Fibroblast of lung (primary cell): ENCODE measurements around the gene NPIPA3. TPM values are rescaled to one million over a fixed set of nuclear protein-coding genes. Genes with fewer than 3 reads are reported as not detected.
"Not testable (repeated sequence)": the region's sequence is repeated elsewhere in the genome, so short reads cannot be mapped to it uniquely, and the experiment has no call there.

Experiments used
- DNase-seq, 2 donors: peaks; one replicate each; pipeline versions ENCODE4 v3.0.0 to v3.0.0-alpha.2; 2010; ENCODE audit warnings: low read depth in 2 of 2
- H2AFZ ChIP-seq: 2 replicates; pipeline ENCODE4 v1.5.1; 2012; ENCODE audit warnings: low read length, control low read depth, inconsistent platforms
- H3K27ac ChIP-seq: 2 replicates; pipeline ENCODE4 v1.5.1; 2011; ENCODE audit warnings: low read length, control low read depth; ENCODE audit not compliant: insufficient read depth
- H3K27me3 ChIP-seq: 2 replicates; pipeline ENCODE4 v1.5.1; 2011; ENCODE audit warnings: mild to moderate bottlenecking, low read length; ENCODE audit not compliant: control insufficient read depth, insufficient read depth
- H3K36me3 ChIP-seq: 2 replicates; pipeline ENCODE4 v1.5.1; 2011; ENCODE audit warnings: low read length; ENCODE audit not compliant: control insufficient read depth, insufficient read depth
- H3K4me1 ChIP-seq: 2 replicates; pipeline ENCODE4 v1.5.1; 2011; ENCODE audit warnings: low read length; ENCODE audit not compliant: control insufficient read depth, insufficient read depth; ENCODE audit errors: extremely low read depth
- H3K4me2 ChIP-seq: 2 replicates; pipeline ENCODE4 v1.5.1; 2011; ENCODE audit warnings: low read length, control low read depth; ENCODE audit not compliant: insufficient read depth; ENCODE audit errors: extremely low read depth
- H3K4me3 ChIP-seq, 4 experiments: fragments of 200-600 bp in 1 of 4; sonication (generic) in 1 of 4; replicated peaks in 1 of 4; 2 replicates each; pipeline ENCODE4 v1.5.1; 2011 to 2016; ENCODE audit warnings: low read length in 4 of 4, low read depth in 3 of 4, mild to moderate bottlenecking in 3 of 4, control low read depth in 2 of 4, inconsistent platforms in 1 of 4, mixed read lengths in 1 of 4; ENCODE audit not compliant: insufficient read depth in 1 of 4; ENCODE audit errors: control extremely low read depth in 1 of 4
- H3K79me2 ChIP-seq: 2 replicates; pipeline ENCODE4 v1.5.1; 2012; ENCODE audit warnings: mild to moderate bottlenecking, low read length, inconsistent platforms; ENCODE audit not compliant: control insufficient read depth, insufficient read depth
- H3K9ac ChIP-seq: 2 replicates; pipeline ENCODE4 v1.5.1; 2011; ENCODE audit warnings: mild to moderate bottlenecking, low read length, control low read depth; ENCODE audit not compliant: insufficient read depth
- H3K9me3 ChIP-seq: 2 replicates; pipeline ENCODE4 v1.5.1; 2012; ENCODE audit warnings: low read depth, low read length; ENCODE audit not compliant: control insufficient read depth, insufficient read depth
- H4K20me1 ChIP-seq: 2 replicates; pipeline ENCODE4 v1.5.1; 2011; ENCODE audit warnings: low read length; ENCODE audit not compliant: control insufficient read depth, insufficient read depth; ENCODE audit errors: extremely low read depth
- polyA plus RNA-seq, 2 donors: library from polyadenylated mRNA; depleted of rRNA in 1 of 2; stranded (reverse) in 1 of 2; unstranded in 1 of 2; fragments of >200 nt; gene quantifications; 2 replicates each; pipeline ENCODE4 v1.2.1, GENCODE V29; 2011 to 2012; ENCODE audit warnings: missing spikeins in 1 of 2
- total RNA-seq: library from RNA; depleted of rRNA; stranded (reverse); fragments of >200 nt; gene quantifications from 2 replicates; pipeline ENCODE4 v1.2.1, GENCODE V29; 2014

The NPIPA3 gene
- total and polyA plus RNA-seq, 2 donors (not counting 1 experiment from before 2014, with no cell fraction given): 1.3 to 4.6 TPM

- H3K36me3 ChIP-seq, H3K27ac ChIP-seq, H3K4me3 ChIP-seq, H3K79me2 ChIP-seq, H4K20me1 ChIP-seq, H3K4me1 ChIP-seq, H3K4me2 ChIP-seq, DNase-seq, H3K9ac ChIP-seq, H3K9me3 ChIP-seq, H2AFZ ChIP-seq, H3K27me3 ChIP-seq: not testable (repeated sequence)
These were observed 539 bp upstream of the NPIPA3 start for GRCh38 chr16:14702672-14703071.

GRCh38 chr16:14733233-14733632 lies 30.0 kb downstream of the NPIPA3 start:
- H3K36me3 ChIP-seq, H3K27ac ChIP-seq, H3K4me2 ChIP-seq, H4K20me1 ChIP-seq, DNase-seq, H2AFZ ChIP-seq, H3K4me1 ChIP-seq, H3K9me3 ChIP-seq, H3K27me3 ChIP-seq, H3K9ac ChIP-seq, H3K4me3 ChIP-seq, H3K79me2 ChIP-seq: not testable (repeated sequence)

- not testable (repeated sequence) for H3K27ac ChIP-seq, H3K9ac ChIP-seq, H3K4me2 ChIP-seq, DNase-seq, H3K79me2 ChIP-seq, H3K4me3 ChIP-seq, H2AFZ ChIP-seq, H3K27me3 ChIP-seq, H3K4me1 ChIP-seq, H3K9me3 ChIP-seq, H3K36me3 ChIP-seq, H4K20me1 ChIP-seq
These were observed 37.7 kb downstream of the NPIPA3 start for GRCh38 chr16:14740832-14741385.

- DNase-seq, H3K27ac ChIP-seq, H3K27me3 ChIP-seq, H3K4me2 ChIP-seq, H3K79me2 ChIP-seq, H2AFZ ChIP-seq, H3K9me3 ChIP-seq, H4K20me1 ChIP-seq, H3K4me3 ChIP-seq, H3K36me3 ChIP-seq, H3K9ac ChIP-seq, H3K4me1 ChIP-seq: not testable (repeated sequence)
These were observed 38.6 kb downstream of the NPIPA3 start for GRCh38 chr16:14741794-14742193.

GRCh38 chr16:14742273-14743128 lies 39.3 kb downstream of the NPIPA3 start, which contains the start of gene NPIPA2:
NPIPA2 (plus strand) TSS chr16:14742533; CDS start chr16:14748066, 5,533 bp downstream.
- H3K27me3 ChIP-seq, H3K4me3 ChIP-seq, H4K20me1 ChIP-seq, H3K9ac ChIP-seq, H3K4me2 ChIP-seq, H2AFZ ChIP-seq, H3K27ac ChIP-seq, H3K36me3 ChIP-seq, H3K9me3 ChIP-seq, H3K79me2 ChIP-seq, H3K4me1 ChIP-seq, DNase-seq: not testable (repeated sequence)

GRCh38 chr16:14773654-14774053 lies 70.4 kb downstream of the NPIPA3 start:
- not testable (repeated sequence) for H3K36me3 ChIP-seq, H3K27me3 ChIP-seq, H3K9ac ChIP-seq, H3K79me2 ChIP-seq, H4K20me1 ChIP-seq, DNase-seq, H2AFZ ChIP-seq, H3K4me2 ChIP-seq, H3K9me3 ChIP-seq, H3K27ac ChIP-seq, H3K4me1 ChIP-seq, H3K4me3 ChIP-seq
